EL (cell line): ENCODE measurements around the gene MRPL18.
"Not testable (repeated sequence)": the region's sequence is repeated elsewhere in the genome, so short reads cannot be mapped to it uniquely, and the experiment has no call there.

ENCODE experiments used
- DNase-seq: peaks from one replicate; pipeline ENCODE4 v3.0.0-alpha.2; 2016

The MRPL18 gene

DNA sequence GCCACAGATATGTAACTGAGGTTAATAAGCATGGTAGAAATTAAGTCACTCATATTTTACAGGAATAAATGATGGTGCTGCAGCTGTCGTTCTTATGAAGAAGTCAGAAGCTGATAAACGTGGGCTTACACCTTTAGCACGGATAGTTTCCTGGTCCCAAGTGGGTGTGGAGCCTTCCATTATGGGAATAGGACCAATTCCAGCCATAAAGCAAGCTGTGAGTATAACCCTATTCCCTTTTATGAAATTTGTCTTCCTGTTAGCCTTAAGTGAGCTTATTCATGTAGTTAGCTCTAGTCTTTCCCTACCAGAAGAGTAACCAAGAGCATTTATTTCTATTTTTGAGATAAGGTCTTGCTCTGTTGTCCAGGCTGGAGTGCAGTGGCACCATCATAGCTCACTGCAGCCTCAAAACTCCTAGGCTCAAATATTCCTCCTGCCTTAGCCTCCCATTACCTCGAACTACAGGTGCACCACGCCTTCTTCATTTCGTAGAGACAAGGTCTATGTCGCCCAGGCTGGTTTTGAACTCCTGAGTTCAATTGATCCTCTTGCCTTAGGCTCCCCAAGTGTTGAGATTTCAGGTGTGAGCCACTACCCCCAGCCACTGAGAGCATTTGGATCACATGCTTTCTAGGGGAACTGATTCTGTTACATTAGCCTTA lies 12.9 kb upstream of the MRPL18 start:
- no peak for DNase-seq

DNA sequence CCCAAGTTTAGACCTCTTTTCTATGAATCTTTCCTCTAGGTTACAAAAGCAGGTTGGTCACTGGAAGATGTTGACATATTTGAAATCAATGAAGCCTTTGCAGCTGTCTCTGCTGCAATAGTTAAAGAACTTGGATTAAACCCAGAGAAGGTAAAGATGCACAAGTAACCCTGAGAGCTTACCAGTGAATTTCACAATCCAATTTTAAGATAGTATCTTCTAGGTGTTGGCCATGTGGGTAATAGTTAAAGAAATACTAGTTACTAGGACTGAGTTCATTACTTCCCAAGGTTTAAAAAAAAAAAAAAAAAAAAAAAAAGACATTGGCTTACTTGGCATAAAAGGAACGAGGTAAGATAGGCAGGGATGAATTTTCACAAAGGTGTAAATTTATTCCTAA lies 12.1 kb upstream of the MRPL18 start:
- no peak for DNase-seq

DNA sequence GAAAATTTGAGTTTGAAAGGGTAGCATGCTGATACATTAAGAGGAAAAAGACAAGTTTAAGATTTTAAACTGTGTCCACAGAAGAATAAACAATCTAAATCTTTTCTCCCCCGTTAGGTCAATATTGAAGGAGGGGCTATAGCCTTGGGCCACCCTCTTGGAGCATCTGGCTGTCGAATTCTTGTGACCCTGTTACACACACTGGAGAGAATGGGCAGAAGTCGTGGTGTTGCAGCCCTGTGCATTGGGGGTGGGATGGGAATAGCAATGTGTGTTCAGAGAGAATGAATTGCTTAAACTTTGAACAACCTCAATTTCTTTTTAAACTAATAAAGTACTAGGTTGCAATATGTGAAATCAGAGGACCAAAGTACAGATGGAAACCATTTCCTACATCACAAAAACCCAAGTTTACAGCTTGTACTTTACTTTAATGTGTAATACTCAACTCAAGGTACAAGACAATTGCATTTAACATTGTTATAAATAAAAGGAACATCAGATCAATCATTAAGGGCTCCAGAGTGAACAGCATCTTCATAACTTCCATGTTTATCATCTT lies 11.6 kb upstream of the MRPL18 start:
- no peak for DNase-seq

- no peak for DNase-seq
Observed at GRCh38 chr6:159788276-159788675, 2.0 kb upstream of the MRPL18 start.

DNA sequence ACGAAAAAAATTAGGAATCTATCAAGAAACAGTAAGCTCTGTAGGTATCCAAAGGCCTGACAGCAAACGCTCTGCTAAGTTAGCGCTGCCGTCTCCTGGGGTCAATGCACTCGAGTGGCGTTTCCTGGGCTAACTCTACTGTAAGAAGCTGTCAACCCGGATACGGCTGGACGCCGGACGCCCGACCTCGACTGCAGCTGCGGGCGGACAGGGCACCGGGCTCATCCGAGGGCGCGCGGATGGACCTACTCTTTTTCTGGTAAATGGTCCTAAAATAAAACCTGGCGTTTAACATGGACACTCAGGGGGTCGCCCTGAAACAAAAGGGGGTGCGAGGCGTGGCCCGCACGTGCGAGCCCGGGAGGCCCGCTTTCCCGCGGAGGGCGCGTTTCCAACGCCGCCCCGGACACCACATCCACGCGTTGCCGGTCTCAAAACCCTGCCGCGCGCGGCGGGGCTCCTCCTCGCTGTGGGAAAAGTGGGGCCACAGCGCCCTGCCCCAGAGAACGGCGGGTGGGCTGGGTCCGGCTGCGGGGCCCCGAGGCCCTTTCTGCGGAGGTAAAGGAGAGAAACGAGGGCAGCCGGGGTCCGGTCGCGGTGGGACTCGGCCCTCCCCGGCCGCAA lies 1.4 kb upstream of the MRPL18 start:
- DNase-seq = peak; percentile 58

GRCh38 chr6:159789377-159790148 lies 704 bp upstream of the MRPL18 start, which contains the start of gene TCP1:
Gene TCP1, minus strand, starts transcription at chr6:159789602. Its CDS starts 134 bp downstream, at chr6:159789468.
- peak; percentile 100 for DNase-seq

- no peak for DNase-seq
Observed at GRCh38 chr6:159790956-159791598, 810 bp downstream of the MRPL18 start.

GRCh38 chr6:159794976-159795375 lies 4.7 kb downstream of the MRPL18 start:
- not testable (repeated sequence) for DNase-seq

GRCh38 chr6:159797554-159797953 lies 7.3 kb downstream of the MRPL18 start:
- no peak for DNase-seq

DNA sequence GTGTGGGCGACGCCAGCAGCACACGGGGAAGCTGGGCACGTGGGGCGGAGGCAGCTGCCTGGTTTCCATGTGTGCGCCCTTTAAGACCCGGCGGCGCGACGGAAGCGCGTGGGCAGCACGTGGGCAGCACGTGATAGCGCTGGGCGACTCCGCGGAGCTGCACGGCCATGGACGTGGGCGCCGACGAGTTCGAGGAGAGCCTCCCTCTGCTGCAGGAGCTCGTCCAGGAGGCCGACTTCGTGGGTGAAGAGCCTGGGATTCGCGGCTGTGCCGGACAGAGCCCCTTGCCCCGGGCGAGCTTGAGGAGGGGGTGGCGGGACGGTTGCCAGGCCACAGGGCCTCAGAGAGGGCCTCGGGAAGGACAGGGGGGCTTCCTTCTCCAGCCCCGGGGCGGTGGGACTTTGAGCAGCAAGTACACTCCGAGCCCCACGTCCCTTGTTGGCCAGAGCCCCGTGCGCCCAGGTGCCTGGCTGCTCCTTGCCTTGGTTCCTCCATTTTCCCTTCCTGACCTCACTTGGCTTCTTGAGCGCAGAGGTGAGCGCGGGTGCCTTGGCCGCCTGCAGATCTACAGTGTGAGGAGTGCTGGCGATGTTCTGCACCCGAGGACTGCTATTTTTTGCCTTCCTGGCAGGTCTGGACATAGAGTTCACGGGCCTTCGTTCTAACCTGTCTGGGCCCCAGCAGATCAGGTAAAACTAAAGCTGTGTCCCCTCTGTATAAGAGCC lies 10.0 kb downstream of the MRPL18 start, which contains the start of gene PNLDC1:
TSS of gene PNLDC1 (plus strand) at position 136 of the 725 bp plus-strand sequence. CDS start at position 168, 32 bp downstream.
- no peak for DNase-seq

- DNase-seq = no peak
Observed at GRCh38 chr6:159801935-159802334, 11.7 kb downstream of the MRPL18 start.

DNA sequence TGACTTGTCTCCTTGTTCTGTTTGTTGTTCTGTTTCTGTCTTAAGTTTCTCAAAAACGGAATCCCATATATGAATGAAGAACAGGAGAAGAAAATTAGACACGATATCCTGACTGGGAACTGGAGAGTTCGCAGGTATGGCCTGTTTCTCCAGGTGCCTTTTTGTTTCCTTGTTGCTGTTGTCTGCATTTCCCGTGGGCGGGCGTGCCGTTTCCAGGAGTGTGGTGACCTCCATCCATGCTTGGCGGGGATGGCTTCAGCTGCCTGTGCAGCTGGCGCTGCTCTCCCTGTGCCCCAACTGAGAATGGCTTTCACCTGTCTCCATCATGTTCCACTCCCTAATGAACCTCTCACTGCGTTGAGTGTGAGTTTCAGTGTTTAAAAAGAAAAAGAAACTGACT lies 14.2 kb downstream of the MRPL18 start:
- no peak for DNase-seq

DNA sequence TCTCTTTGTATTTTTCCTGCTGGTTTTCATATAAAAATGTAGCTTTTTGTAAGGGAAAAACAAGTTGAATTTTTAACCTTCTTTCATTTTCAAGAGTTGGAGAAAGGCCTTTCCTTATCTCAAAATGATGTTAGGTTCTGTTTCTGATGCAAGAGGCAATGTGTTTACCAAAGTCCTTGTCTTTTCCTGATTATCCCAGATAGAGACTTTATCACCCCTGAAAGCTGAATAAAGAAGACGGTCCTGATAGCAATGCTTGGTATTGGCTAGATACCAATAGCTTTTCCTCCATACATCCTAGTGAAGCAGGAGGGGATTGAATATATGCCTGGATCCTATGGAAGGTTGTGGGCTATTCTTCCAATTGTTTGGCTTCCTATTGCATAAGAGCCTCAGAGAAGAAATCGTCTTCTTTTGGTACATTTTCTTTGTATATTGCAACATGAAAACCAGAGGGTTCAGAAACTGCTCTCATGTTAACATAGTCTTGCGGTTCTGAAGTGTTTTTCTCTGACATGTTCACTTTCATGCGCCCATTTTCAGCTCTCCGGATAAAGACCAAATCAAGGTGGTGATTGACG lies 15.3 kb downstream of the MRPL18 start:
- no peak for DNase-seq

DNA sequence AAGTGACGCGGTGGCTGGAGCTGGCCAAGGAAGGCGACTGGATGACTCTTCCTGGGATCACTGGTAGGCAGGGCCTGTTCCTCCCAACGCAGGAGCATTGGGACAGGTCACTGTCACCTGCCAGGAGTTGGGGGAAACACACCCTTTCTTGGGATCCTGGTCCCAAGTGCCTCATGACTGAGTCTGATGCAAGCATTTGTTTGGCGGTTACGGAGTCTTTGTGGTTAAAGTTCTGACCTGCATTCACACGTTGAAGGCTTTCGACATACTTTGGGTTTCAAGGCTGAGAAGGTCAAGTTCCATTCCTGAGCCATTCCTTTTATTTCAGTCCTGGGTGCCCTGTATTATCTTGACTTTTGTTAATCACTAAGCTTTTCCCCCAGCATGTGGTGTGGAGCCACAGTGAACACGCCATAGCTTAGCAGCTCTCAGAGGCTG lies 15.8 kb downstream of the MRPL18 start:
- no peak for DNase-seq

GRCh38 chr6:159807150-159807858 lies 17.0 kb downstream of the MRPL18 start:
- DNase-seq = no peak

- DNase-seq = no peak
Observed at GRCh38 chr6:159808647-159809046, 18.4 kb downstream of the MRPL18 start.

DNA sequence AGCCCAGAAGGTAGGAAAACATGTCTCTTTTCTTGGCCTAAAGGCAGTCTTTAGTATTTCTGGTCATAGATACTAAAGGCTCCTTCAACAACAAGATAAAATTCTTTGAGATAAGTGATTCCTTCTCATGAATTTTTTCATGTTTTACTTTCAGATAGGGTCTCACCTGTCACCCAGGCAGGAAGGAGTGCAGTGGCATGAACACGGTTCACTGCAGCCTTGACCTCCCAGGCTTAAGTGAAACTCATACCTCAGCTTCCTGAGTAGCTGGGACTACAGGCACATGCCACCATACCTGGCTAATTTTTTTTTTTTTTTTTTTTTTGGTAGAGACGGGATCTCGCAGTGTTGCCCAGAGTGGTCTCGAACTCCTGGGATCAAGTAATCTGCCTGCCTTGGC lies 18.9 kb downstream of the MRPL18 start:
- DNase-seq = no peak

DNA sequence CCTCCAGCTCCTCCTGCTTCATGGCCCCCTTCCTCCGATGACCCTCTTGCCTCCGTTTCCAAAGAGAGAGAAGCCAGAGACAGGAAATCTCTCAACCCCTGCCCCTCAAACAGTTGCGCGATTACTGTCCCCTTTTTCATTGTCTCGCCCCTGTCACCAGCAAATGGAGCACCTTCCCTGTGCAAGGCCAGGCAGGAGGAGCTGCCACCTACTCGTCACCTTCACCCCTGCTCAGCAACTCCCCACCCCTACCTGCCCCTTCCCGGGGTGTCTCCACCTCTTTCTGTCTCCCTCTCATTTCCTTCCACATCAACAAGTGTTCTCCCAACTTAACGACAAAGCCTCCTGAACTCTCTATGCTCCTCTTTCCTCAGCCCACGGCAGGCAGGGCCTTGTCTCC lies 23.5 kb downstream of the MRPL18 start:
- no peak for DNase-seq

DNA sequence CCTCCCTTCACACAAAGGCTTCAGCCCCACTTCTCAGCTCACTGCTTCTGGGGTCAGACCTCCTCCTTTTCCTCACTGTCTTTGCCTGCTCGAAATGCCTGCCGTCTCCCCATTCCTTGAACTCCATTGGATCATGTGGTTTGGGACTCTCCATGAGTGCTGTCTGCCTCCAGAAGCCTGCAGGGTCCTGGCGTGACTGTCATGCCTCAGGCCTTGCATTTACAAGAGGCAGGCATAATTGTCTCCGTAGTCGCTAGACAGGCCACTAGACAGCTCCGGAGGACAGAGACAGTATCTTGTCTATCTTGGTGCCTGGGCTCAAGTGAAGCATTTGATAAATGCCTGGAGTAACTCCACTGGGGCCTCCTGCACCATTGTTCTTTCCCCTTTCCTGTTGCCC lies 25.1 kb downstream of the MRPL18 start:
- no peak for DNase-seq

DNA sequence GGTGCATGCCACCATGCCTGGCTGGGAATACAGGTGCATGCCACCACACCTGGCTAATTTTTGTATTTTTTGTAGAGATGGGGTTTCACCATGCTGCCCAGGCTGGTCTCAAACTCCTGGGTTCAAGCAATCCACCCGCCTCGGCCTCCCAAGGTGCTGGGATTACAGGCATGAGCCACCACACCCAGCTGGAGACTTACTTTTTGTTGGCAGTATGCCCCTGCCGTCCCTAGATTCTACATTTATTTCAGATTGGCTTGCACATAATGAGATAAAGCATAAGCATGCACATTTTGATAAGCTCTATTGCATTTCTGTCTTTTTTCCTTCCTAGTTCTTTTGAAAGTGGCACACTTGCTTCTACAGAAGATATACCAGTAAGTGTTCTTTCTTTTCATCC lies 26.5 kb downstream of the MRPL18 start:
- not testable (repeated sequence) for DNase-seq
